Heart left ventricle (tissue), 16 donors: Measurements from ENCODE around the gene DIAPH2. TPM values are rescaled to one million over a fixed set of nuclear protein-coding genes. Genes with fewer than 3 reads are reported as not detected.

ENCODE experiments used
- ATAC-seq, 4 donors: fragments of 200-7000 bp; cut with Tn5 transposase; one replicate each; pipeline ENCODE4 v1.9.1; 2020 to 2022; ENCODE audit warnings: moderate library complexity in 4 of 4, mild to moderate bottlenecking in 3 of 4, moderate number of reproducible peaks in 1 of 4
- DNase-seq, 5 donors: peaks; one replicate each; pipeline ENCODE4 v3.0.0-alpha.2; 2020
- H3K27ac ChIP-seq, 12 donors: fragments of 200-600 bp; sonication (generic) in 4 of 12; one replicate each; pipeline versions ENCODE4 v1.5.0 to v1.8.0; 2016 to 2022; ENCODE audit warnings: mild to moderate bottlenecking in 2 of 12
- H3K27me3 ChIP-seq, 9 donors: fragments of 200-600 bp; sonication (generic) in 2 of 9; one replicate each; pipeline versions ENCODE4 v1.5.1 to v1.8.0; 2016 to 2022; ENCODE audit warnings: mild to moderate bottlenecking in 3 of 9
- H3K36me3 ChIP-seq, 9 donors: fragments of 200-600 bp; sonication (generic) in 2 of 9; one replicate each; pipeline versions ENCODE4 v1.5.0 to v1.8.0; 2018 to 2022; ENCODE audit warnings: mild to moderate bottlenecking in 2 of 9
- H3K4me1 ChIP-seq, 12 donors: fragments of 200-600 bp; sonication (generic) in 4 of 12; one replicate each; pipeline versions ENCODE4 v1.5.0 to v1.8.0; 2016 to 2022; ENCODE audit warnings: mild to moderate bottlenecking in 3 of 12
- H3K4me3 ChIP-seq, 12 donors: fragments of 200-600 bp; sonication (generic) in 4 of 12; one replicate each; pipeline versions ENCODE4 v1.5.0 to v1.8.0; 2017 to 2022; ENCODE audit warnings: mild to moderate bottlenecking in 9 of 12, moderate library complexity in 4 of 12
- H3K9me3 ChIP-seq, 12 donors: fragments of 200-600 bp; sonication (generic) in 4 of 12; one replicate each; pipeline versions ENCODE4 v1.5.0 to v1.8.0; 2016 to 2022; ENCODE audit warnings: mild to moderate bottlenecking in 1 of 12
- POLR2A ChIP-seq, 2 donors: fragments of 450-650 bp; IDR thresholded peaks; one replicate each; pipeline ENCODE4 v1.6.1; 2017; ENCODE audit warnings: antibody characterized with exemption in 2 of 2, mild to moderate bottlenecking in 2 of 2, moderate library complexity in 2 of 2
- WGBS, 4 donors: extraction: QIAGEN DNeasy Blood & Tissue Kit in 2 of 4; methylation state at CpG; one replicate each; pipeline versions ENCODE4 v1.1.5 to v1.1.7; 2013 to 2018; 5-methylcytosine and 5-hydroxymethylcytosine counted together
- intact Hi-C, 10 donors: fragments of 100-400 bp; cut with DNase I; formaldehyde crosslinking; loops; one replicate each; pipeline versions ENCODE4 v1.11.1 to v1.14.2; 2022
- polyA plus RNA-seq, 2 donors: library from polyadenylated mRNA; stranded (reverse); fragments of 200-250 nt; gene quantifications; one replicate each; pipeline ENCODE4 v1.2.3, GENCODE V29; 2013
- total RNA-seq, 9 donors: library from RNA; depleted of rRNA in 2 of 9; stranded (reverse); fragments of >200 nt in 2 of 9; fragmentation: NEBNext Ultra II Directional in 3 of 9; extraction: Animal tissue kit (Norgen Biotek cat#: 25700) in 3 of 9; gene quantifications; one replicate each; pipeline versions ENCODE4 v1.1.0 to v1.2.4, GENCODE V29; 2016 to 2023
- TF ChIP-seq, protein P1 (sequence below), 12 donors: fragments of 200-600 bp; sonication (generic) in 4 of 12; IDR thresholded peaks; one replicate each; pipeline versions ENCODE4 v1.5.0 to v1.8.0; 2018 to 2022; ENCODE audit warnings: antibody characterized with exemption in 12 of 12, mild to moderate bottlenecking in 5 of 12
- donor health status: ischemic (EF 13 %, LVEDD 7.1; RV severe dilation, severe dysfunction).
- donor health status: healthy with polysubstance abuse.
- donor health status: DM: no; HTN: yes; CAD: no.
- donor health status: DM: no; HTN: no; CAD: no.
- donor health status: ischemic (EF 25% LVEDD 6.9; RV normal size, moderate dysfunction).
- donor health status: ischemic (EF 25% LVEDD 5.7; RV mildly dilated, moderate dysfunction).
- donor health status: healthy.
- donor health status: DM: yes; HTN: yes; CAD: no.
- donor health status: ischemic (EF 35%, LVEDD 5.7; RV mildly dilated, moderate dysfunction).
- donor health status: nonischemic (EF 11% LVEDD 7.7; RV severe dilation, severe dysfunction).
- donor health status: DM: yes; HTN: yes; CAD: no.
- donor health status: PGD.
- donor health status: ischemic (EF 29% LVEDD 5.4; RV normal size, mild dysfunction).
- donor health status: nonischemic (EF 23%, LVEDD 6.1; RV moderate dilation, normal function).

Gene DIAPH2
- total and polyA plus RNA-seq, 11 donors = 3.7 to 18.8 (median 12.3) TPM

DNA sequence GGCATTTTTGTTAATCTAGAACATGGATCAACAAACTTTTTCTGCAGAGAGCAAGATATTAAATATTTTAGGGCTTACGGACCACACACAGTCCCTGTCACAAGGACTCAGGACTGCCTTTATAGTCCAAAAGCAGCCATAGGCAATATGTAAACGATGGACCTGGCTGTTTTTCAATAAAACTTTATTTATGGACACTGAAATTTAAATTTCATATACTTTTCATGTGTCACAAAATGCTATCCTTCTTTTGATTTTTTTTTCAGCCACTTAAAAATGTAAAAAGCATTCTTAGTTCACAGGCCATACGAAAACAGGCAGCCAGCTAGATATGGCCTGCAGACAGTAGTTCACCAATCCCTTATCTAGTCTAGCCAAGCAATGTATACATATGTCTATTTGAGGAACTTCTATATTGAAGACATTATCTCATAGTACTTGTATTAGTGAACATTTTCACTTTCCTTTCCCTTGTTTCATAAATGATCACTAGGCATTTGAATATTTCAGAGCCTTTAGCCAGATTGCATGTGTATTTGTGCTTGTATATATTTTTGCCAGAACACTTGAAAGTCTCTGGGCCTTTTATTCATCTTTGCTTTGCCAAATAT, 549.9 kb downstream of the DIAPH2 start:
- intact Hi-C loops = no loop called here
- TF ChIP-seq, protein P1, sequence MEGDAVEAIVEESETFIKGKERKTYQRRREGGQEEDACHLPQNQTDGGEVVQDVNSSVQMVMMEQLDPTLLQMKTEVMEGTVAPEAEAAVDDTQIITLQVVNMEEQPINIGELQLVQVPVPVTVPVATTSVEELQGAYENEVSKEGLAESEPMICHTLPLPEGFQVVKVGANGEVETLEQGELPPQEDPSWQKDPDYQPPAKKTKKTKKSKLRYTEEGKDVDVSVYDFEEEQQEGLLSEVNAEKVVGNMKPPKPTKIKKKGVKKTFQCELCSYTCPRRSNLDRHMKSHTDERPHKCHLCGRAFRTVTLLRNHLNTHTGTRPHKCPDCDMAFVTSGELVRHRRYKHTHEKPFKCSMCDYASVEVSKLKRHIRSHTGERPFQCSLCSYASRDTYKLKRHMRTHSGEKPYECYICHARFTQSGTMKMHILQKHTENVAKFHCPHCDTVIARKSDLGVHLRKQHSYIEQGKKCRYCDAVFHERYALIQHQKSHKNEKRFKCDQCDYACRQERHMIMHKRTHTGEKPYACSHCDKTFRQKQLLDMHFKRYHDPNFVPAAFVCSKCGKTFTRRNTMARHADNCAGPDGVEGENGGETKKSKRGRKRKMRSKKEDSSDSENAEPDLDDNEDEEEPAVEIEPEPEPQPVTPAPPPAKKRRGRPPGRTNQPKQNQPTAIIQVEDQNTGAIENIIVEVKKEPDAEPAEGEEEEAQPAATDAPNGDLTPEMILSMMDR (IDR thresholded peaks at IDR 0.05) = no peak
- no peak for TF ChIP-seq POLR2A (IDR thresholded peaks at IDR 0.05)

DNA sequence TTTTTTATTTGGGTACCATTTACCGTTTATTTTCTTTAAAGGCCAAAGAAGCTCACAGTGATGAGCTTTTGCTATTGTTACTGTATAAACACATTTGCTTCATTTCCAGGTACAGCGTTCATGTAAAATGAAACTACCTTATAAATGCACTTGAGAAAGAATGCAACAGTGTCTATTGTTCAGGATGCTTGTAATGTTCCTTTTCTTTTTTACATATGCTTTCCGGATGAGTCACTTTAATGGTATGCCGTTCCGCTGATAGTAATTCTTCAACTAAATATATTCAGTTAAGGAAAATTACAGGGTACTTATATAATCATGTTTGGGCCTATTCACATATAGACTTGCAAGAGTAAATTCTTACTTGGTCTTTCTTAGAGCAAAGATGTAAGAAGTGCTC, 554.0 kb downstream of the DIAPH2 start:
- TF ChIP-seq, protein P1 (IDR thresholded peaks at IDR 0.05) = no peak
- TF ChIP-seq POLR2A (IDR thresholded peaks at IDR 0.05) = no peak
- H3K36me3 ChIP-seq = no peaks in the 10 kb centered on the region
- 61 to 85% (median 74%) methylated on average over 5 of the region's 5 CpGs for WGBS, 4 donors
- intact Hi-C loops = no loop called here
- no peaks in the 10 kb centered on the region for H3K27me3 ChIP-seq
- DNase-seq (no peak), ATAC-seq (no peak)
- no peak overlapping the region for H3K4me3 ChIP-seq
- H3K27ac ChIP-seq = no peak overlapping the region
- no peaks in the 10 kb centered on the region for H3K9me3 ChIP-seq
- H3K4me1 ChIP-seq = no peaks in the 10 kb centered on the region

More for the DNA sequence above, 549.9 kb downstream of the DIAPH2 start:
- no peaks in the 10 kb centered on the region for H3K27me3 ChIP-seq
- no peak overlapping the region for H3K4me3 ChIP-seq
- H3K4me1 ChIP-seq = no peaks in the 10 kb centered on the region
- ATAC-seq = no peak
- DNase-seq = no peak
- WGBS, 4 donors = 74 to 97% (median 90%) methylated on average over 3 of the region's 3 CpGs
- no peak overlapping the region for H3K27ac ChIP-seq
- H3K9me3 ChIP-seq = no peaks in the 10 kb centered on the region
- H3K36me3 ChIP-seq = no peaks in the 10 kb centered on the region

DNA sequence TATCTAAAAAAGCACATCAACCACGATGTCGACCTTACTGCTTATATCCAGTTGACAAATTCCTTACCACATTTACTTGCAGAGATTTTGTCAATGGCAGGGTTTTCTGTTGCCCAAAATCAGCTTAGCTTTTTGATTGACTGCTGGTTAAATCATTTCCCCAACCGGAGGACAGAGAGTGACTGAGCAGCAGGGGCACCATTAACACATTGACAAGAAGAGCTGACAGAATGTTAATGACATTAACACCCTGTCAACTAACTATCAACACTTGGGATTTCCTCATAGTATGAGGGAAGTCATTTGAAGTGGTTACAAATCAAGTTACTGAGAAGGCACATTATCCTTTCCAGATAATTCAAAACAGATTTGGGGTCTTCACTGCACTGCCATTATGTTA, 567.5 kb downstream of the DIAPH2 start:
- intact Hi-C loops = no loop called here
- no peaks in the 10 kb centered on the region for H3K4me1 ChIP-seq
- ATAC-seq (no peak), DNase-seq (no peak)
- no peak for TF ChIP-seq POLR2A (IDR thresholded peaks at IDR 0.05)
- TF ChIP-seq, protein P1 (IDR thresholded peaks at IDR 0.05) = no peak
- H3K27ac ChIP-seq = no peak overlapping the region
- H3K27me3 ChIP-seq = no peaks in the 10 kb centered on the region
- no peaks in the 10 kb centered on the region for H3K9me3 ChIP-seq
- WGBS, 4 donors = 36 to 50% (median 41%) methylated on average over 3 of the region's 3 CpGs
- no peak overlapping the region for H3K4me3 ChIP-seq
- H3K36me3 ChIP-seq = no peaks in the 10 kb centered on the region

DNA sequence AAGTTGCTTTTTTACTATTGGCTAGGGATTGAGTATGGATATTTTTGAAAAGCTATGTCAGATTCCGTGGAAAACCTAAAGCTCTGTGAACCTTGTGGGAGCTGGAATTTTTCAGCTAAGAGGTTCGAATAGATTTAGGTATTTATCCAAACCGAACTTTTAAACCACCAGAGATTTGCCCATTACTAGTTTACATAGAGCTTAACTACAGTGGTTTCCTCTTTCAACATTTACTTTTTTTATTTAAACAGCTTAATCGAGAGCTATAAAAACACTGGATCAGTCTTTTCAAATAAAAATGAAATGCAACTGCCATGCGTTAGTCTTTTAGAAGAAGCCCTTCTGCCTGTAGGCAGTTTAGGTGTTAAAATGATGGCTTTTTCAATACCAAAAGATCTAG, 576.0 kb downstream of the DIAPH2 start:
- ATAC-seq (no peak), DNase-seq (no peak)
- WGBS, 4 donors = 80 to 88% (median 85%) methylated on average over 5 of the region's 5 CpGs
- no peaks in the 10 kb centered on the region for H3K9me3 ChIP-seq
- no peak overlapping the region for H3K4me3 ChIP-seq
- H3K27me3 ChIP-seq = no peaks in the 10 kb centered on the region
- intact Hi-C loops = no loop called here
- no peaks in the 10 kb centered on the region for H3K4me1 ChIP-seq
- TF ChIP-seq, protein P1 (IDR thresholded peaks at IDR 0.05) = no peak
- no peak for TF ChIP-seq POLR2A (IDR thresholded peaks at IDR 0.05)
- no peak overlapping the region for H3K27ac ChIP-seq
- H3K36me3 ChIP-seq = no peaks in the 10 kb centered on the region
